H9 (cell line): Measurements from ENCODE around the gene RAB27B. TPM values are rescaled to one million over a fixed set of nuclear protein-coding genes. Genes with fewer than 3 reads are reported as not detected.

Experiments used
- DNase-seq: peaks from one replicate; pipeline ENCODE4 v3.0.0-alpha.2; 2017
- H2AFZ ChIP-seq: one replicate; pipeline ENCODE4 v1.6.1; 2013; ENCODE audit warnings: mild to moderate bottlenecking, low read length, control low read depth, moderate library complexity
- H2AK5ac ChIP-seq: 2 replicates; pipeline ENCODE4 v1.6.1; 2013; ENCODE audit warnings: low read length, control low read depth, mixed read lengths; ENCODE audit not compliant: insufficient read length
- H2BK120ac ChIP-seq: one replicate; pipeline ENCODE4 v1.6.1; 2013; ENCODE audit warnings: low read depth, mild to moderate bottlenecking, low read length, control low read depth, inconsistent platforms; ENCODE audit not compliant: poor library complexity, severe bottlenecking
- H2BK12ac ChIP-seq: 2 replicates; pipeline ENCODE4 v1.6.1; 2013; ENCODE audit warnings: low read length, control low read depth, mixed read lengths, low read depth; ENCODE audit not compliant: insufficient read length
- H2BK15ac ChIP-seq: 2 replicates; pipeline ENCODE4 v1.6.1; 2013; ENCODE audit warnings: low read depth, low read length, control low read depth
- H2BK20ac ChIP-seq: one replicate; pipeline ENCODE4 v1.6.1; 2013; ENCODE audit warnings: low read depth, mild to moderate bottlenecking, low read length, control low read depth, inconsistent platforms; ENCODE audit not compliant: poor library complexity, severe bottlenecking
- H2BK5ac ChIP-seq: 2 replicates; pipeline ENCODE4 v1.6.1; 2013; ENCODE audit warnings: low read length, control low read depth, mixed read lengths; ENCODE audit not compliant: insufficient read length
- H3K14ac ChIP-seq: 2 replicates; pipeline ENCODE4 v1.6.1; 2013; ENCODE audit warnings: low read length, control low read depth; ENCODE audit not compliant: insufficient read depth
- H3K18ac ChIP-seq: 2 replicates; pipeline ENCODE4 v1.6.1; 2013; ENCODE audit warnings: low read depth, mild to moderate bottlenecking, mixed read lengths, low read length, control low read depth; ENCODE audit not compliant: insufficient read length
- H3K23ac ChIP-seq: 2 replicates; pipeline ENCODE4 v1.6.1; 2013; ENCODE audit warnings: low read length, control low read depth, mixed read lengths, low read depth; ENCODE audit not compliant: insufficient read length
- H3K23me2 ChIP-seq: 2 replicates; pipeline ENCODE4 v1.6.1; 2013; ENCODE audit warnings: low read depth, mild to moderate bottlenecking, mixed read lengths, low read length, control low read depth; ENCODE audit not compliant: insufficient read length, poor library complexity, severe bottlenecking
- H3K27ac ChIP-seq: 2 replicates; pipeline ENCODE4 v1.5.1; 2013; ENCODE audit warnings: low read length, control low read depth, mixed read lengths, low read depth; ENCODE audit not compliant: insufficient read length
- H3K27me3 ChIP-seq: 2 replicates; pipeline ENCODE4 v1.6.1; 2013; ENCODE audit warnings: low read length, control low read depth, inconsistent platforms; ENCODE audit not compliant: insufficient read depth
- H3K4ac ChIP-seq: 2 replicates; pipeline ENCODE4 v1.6.1; 2013; ENCODE audit warnings: low read depth, mild to moderate bottlenecking, control low read depth, inconsistent platforms, low read length, moderate library complexity
- H3K4me1 ChIP-seq: 2 replicates; pipeline ENCODE4 v1.6.1; 2013; ENCODE audit warnings: low read length, control low read depth, inconsistent platforms; ENCODE audit not compliant: insufficient read depth
- H3K4me2 ChIP-seq: 2 replicates; pipeline ENCODE4 v1.6.1; 2013; ENCODE audit warnings: low read length, control low read depth, mixed read lengths; ENCODE audit not compliant: insufficient read length, insufficient read depth
- H3K56ac ChIP-seq: 2 replicates; pipeline ENCODE4 v1.6.1; 2013; ENCODE audit warnings: low read depth, mild to moderate bottlenecking, mixed read lengths, low read length, control low read depth; ENCODE audit not compliant: insufficient read length
- H3K79me1 ChIP-seq: 2 replicates; pipeline ENCODE4 v1.6.1; 2013; ENCODE audit warnings: low read depth, mild to moderate bottlenecking, moderate library complexity, low read length, control low read depth, inconsistent platforms; ENCODE audit not compliant: insufficient read depth, poor library complexity, severe bottlenecking
- H3K79me2 ChIP-seq: 2 replicates; pipeline ENCODE4 v1.6.1; 2013; ENCODE audit warnings: low read length, control low read depth, inconsistent platforms; ENCODE audit not compliant: insufficient read depth
- H3K9ac ChIP-seq: 2 replicates; pipeline ENCODE4 v1.6.1; 2013; ENCODE audit warnings: low read length, control low read depth, mixed read lengths; ENCODE audit not compliant: insufficient read length; ENCODE audit errors: extremely low read depth
- H3K9me3 ChIP-seq: one replicate; pipeline ENCODE4 v1.6.1; 2013; ENCODE audit warnings: low read depth, low read length, inconsistent platforms; ENCODE audit not compliant: control insufficient read depth
- H3T11ph ChIP-seq: one replicate; pipeline ENCODE4 v1.6.1; 2013; ENCODE audit warnings: mild to moderate bottlenecking, low read length, control low read depth, inconsistent platforms
- H4K20me1 ChIP-seq: one replicate; pipeline ENCODE4 v1.6.1; 2013; ENCODE audit not compliant: control insufficient read depth, insufficient read length, insufficient read depth
- H4K5ac ChIP-seq: 2 replicates; pipeline ENCODE4 v1.6.1; 2013; ENCODE audit warnings: low read depth, mild to moderate bottlenecking, mixed read lengths, low read length, control low read depth; ENCODE audit not compliant: insufficient read length
- H4K8ac ChIP-seq: replicated peaks from 2 replicates; pipeline ENCODE4 v1.6.1; 2013; ENCODE audit warnings: low read length, control low read depth, mixed read lengths, low read depth; ENCODE audit not compliant: insufficient read length
- H4K91ac ChIP-seq: 2 replicates; pipeline ENCODE4 v1.6.1; 2013; ENCODE audit warnings: low read depth, mild to moderate bottlenecking, moderate library complexity, mixed read lengths, low read length, control low read depth; ENCODE audit not compliant: insufficient read length
- H3K27ac Mint-ChIP-seq, 3 experiments: 2 replicates in 2 of 3; 3 replicates in 1 of 3; pipeline ENCODE4 v1.8.0; 2020 to 2021; ENCODE audit warnings: mixed read lengths in 3 of 3, mild to moderate bottlenecking in 1 of 3, moderate library complexity in 1 of 3
- H3K27me3 Mint-ChIP-seq: 2 replicates; pipeline ENCODE4 v1.8.0; 2021; ENCODE audit warnings: low read depth, mild to moderate bottlenecking, moderate library complexity, mixed read lengths
- H3K36me3 Mint-ChIP-seq, 3 experiments: 2 replicates in 2 of 3; 3 replicates in 1 of 3; pipeline ENCODE4 v1.8.0; 2020 to 2021; ENCODE audit warnings: low read depth in 3 of 3, mixed read lengths in 3 of 3; ENCODE audit not compliant: insufficient read depth in 1 of 3
- H3K4me1 Mint-ChIP-seq, 2 experiments: 2 replicates each; pipeline ENCODE4 v1.8.0; 2020; ENCODE audit warnings: mixed read lengths in 2 of 2
- H3K4me3 Mint-ChIP-seq, 2 experiments: 2 replicates in 1 of 2; 3 replicates in 1 of 2; pipeline ENCODE4 v1.8.0; 2020 to 2021; ENCODE audit warnings: mild to moderate bottlenecking in 2 of 2, mixed read lengths in 2 of 2, moderate library complexity in 1 of 2
- H3K9me3 Mint-ChIP-seq, 2 experiments: 2 replicates in 1 of 2; 3 replicates in 1 of 2; pipeline ENCODE4 v1.8.0; 2020; ENCODE audit warnings: mild to moderate bottlenecking in 2 of 2, mixed read lengths in 2 of 2, moderate library complexity in 1 of 2
- CTCF ChIP-seq: fragments of 200-600 bp; sonication (generic); conservative IDR thresholded peaks from 3 replicates; pipeline ENCODE4 v1.8.0; 2021; ENCODE audit warnings: antibody characterized with exemption, mild to moderate bottlenecking
- WGBS: extraction: QIAGEN DNeasy Blood & Tissue Kit; methylation state at CpG from one replicate; pipeline ENCODE4 v1.1.7; 2013; ENCODE audit warnings: missing lambda C conversion rate, low lambda C conversion rate, mixed read lengths; ENCODE audit not compliant: insufficient read length; ENCODE audit errors: extremely low coverage; 5-methylcytosine and 5-hydroxymethylcytosine counted together
- total RNA-seq: library from RNA; stranded (reverse); gene quantifications from 2 replicates; pipeline ENCODE4 v1.2.1, GENCODE V29; 2021

The RAB27B gene
- total RNA-seq, 1 experiment from 2014 or later: 0.15 TPM

GRCh38 chr18:54843314-54843713 is 15.0 kb downstream of the RAB27B start:
- Histone ChIP-seq H3K4ac (no peak overlapping the region), H4K8ac (no peak overlapping the region), H4K5ac (no peak overlapping the region), H3K79me1 (no peaks in the 10 kb centered on the region), H3K56ac (no peak overlapping the region), H2AK5ac (no peak overlapping the region), H3K23me2 (no peaks in the 10 kb centered on the region), H3K27me3 (no peaks in the 10 kb centered on the region), H2BK20ac (no peak overlapping the region), H2AFZ (no peak overlapping the region), H3K23ac (no peak overlapping the region), H4K91ac (no peak overlapping the region), H4K20me1 (no peaks in the 10 kb centered on the region), H3K4me1 (no peaks in the 10 kb centered on the region; the same call in 1 of the 2 replicates), H3K9me3 (no peaks in the 10 kb centered on the region), H3K27ac (no peak overlapping the region), H3K9ac (no peak overlapping the region), H2BK15ac (no peak overlapping the region), H3K79me2 (no peaks in the 10 kb centered on the region), H3K14ac (no peak overlapping the region), H3K4me2 (no peak overlapping the region), H2BK12ac (no peak overlapping the region), H3K18ac (no peak overlapping the region), H2BK5ac (no peak overlapping the region), H2BK120ac (no peak overlapping the region), H3T11ph (no peak overlapping the region)
- no peak overlapping the region for H3K4me3 Mint-ChIP-seq
- H3K4me1 Mint-ChIP-seq: peaks cover 4 to 9% of the 10 kb centered on the region in 2 experiments
- no CpG with 5 or more reads among the region's 2 CpGs for WGBS
- H3K27ac Mint-ChIP-seq: no peak overlapping the region
- DNase-seq: no peak
- no peaks in the 10 kb centered on the region for H3K9me3 Mint-ChIP-seq
- H3K36me3 Mint-ChIP-seq: no peaks in the 10 kb centered on the region
- H3K27me3 Mint-ChIP-seq: no peaks in the 10 kb centered on the region
- no peak for TF ChIP-seq CTCF
